Testis (tissue), 2 donors: ENCODE measurements around the gene RTN4RL2.

Source experiments
- POLR2A ChIP-seq: fragments of 450-650 bp; IDR thresholded peaks from one replicate; pipeline ENCODE4 v1.6.1; 2017; ENCODE audit warnings: antibody characterized with exemption, mild to moderate bottlenecking, moderate library complexity
- TF ChIP-seq, protein P1 (sequence below), 3 experiments: fragments of 450-650 bp in 2 of 3; fragments of 200-600 bp in 1 of 3; sonication (generic) in 1 of 3; IDR thresholded peaks; one replicate each; pipeline ENCODE4 v1.5.1; 2016 to 2019; ENCODE audit warnings: antibody characterized with exemption in 3 of 3, mild to moderate bottlenecking in 2 of 3, moderate library complexity in 1 of 3

DNA sequence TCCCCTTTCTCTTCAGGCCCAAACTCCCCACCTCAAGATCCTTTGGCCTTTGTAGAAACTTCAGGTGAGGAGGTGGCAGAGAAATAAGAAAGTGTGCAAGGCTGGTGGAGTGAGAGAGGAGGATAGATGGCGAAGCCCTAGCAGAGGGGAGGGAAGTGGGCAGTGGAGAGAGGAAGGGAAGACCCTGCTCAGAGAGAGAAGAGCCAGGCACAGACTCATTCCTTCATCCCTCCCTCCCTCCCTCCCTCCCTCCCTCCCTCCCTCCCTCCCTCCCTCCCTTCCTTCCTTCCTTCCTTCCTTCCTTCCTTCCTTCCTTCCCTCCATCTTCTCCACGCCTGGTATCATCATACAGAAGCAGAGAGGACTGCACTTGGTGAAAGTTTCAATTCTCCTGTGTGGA lies 21.0 kb downstream of the RTN4RL2 start:
- TF ChIP-seq, protein P1, sequence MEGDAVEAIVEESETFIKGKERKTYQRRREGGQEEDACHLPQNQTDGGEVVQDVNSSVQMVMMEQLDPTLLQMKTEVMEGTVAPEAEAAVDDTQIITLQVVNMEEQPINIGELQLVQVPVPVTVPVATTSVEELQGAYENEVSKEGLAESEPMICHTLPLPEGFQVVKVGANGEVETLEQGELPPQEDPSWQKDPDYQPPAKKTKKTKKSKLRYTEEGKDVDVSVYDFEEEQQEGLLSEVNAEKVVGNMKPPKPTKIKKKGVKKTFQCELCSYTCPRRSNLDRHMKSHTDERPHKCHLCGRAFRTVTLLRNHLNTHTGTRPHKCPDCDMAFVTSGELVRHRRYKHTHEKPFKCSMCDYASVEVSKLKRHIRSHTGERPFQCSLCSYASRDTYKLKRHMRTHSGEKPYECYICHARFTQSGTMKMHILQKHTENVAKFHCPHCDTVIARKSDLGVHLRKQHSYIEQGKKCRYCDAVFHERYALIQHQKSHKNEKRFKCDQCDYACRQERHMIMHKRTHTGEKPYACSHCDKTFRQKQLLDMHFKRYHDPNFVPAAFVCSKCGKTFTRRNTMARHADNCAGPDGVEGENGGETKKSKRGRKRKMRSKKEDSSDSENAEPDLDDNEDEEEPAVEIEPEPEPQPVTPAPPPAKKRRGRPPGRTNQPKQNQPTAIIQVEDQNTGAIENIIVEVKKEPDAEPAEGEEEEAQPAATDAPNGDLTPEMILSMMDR (IDR thresholded peaks at IDR 0.05) = no peak
- TF ChIP-seq POLR2A = no peak
